Measurements from ENCODE around the gene DPYD.

DPYD gene

DNA sequence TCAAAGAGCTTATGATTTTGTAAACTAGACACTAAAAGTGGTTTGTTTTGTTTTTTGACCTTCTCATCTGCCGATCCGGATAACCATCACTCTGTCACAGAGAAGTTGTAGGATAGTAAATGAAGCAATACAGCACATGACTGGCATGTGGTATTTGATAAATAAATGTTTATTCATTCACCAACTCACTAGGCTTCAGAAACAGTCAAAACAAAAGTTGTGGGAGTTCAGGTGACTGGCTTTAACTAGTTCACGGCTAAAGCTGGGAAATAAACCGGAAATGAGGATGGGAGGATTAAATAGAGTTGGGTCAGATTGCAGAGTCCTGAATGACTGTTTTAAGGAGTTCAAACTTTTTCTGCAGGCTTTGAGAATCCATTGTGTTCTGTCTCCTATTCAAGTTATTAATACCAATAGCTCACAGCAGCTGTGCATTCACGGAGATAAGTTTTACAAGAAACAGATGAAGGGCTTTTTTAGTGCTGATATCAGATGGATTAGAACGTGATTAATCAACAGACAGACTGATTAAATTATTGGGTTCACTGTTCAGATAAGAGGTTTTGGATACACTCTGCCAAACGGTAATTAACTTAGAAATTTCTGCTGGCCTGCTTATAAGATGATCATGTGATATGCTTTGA lies 463.3 kb downstream of the DPYD start:
- DNase-seq (ENCODE audit: low read depth in 2 of 3, low spot score in 1 of 3), result no peak

DNA sequence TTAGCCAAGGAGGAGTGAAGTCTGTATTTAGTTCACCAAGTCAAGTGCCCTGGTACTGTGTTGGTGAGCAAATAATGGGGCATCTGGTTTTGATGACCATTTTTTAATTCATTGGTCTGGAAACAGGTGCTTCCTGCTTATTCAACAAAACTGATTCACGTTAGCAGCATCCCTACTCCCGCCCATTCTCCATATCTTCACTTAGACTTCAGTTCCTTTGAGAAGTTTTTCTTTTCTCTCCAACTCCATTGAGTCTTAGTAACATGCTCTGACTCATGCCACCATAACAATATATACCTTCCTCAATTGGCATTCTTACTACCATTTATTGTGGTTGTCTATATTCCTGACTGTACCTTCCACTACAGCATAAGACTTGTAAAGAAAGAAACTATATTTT lies 468.9 kb downstream of the DPYD start:
- DNase-seq (ENCODE audit: low read depth in 2 of 3, low spot score in 1 of 3), result no peak

- DNase-seq (ENCODE audit: low read depth in 2 of 3, low spot score in 1 of 3), result no peak
Measured at GRCh38 chr1:97451046-97451826, 469.6 kb downstream of the DPYD start.

GRCh38 chr1:97441966-97442365 lies 478.9 kb downstream of the DPYD start:
- no peak for DNase-seq (ENCODE audit: low read depth in 2 of 3, low spot score in 1 of 3)

- no peak for DNase-seq (ENCODE audit: low read depth in 2 of 3, low spot score in 1 of 3)
Measured at GRCh38 chr1:97433824-97434177, 487.0 kb downstream of the DPYD start.

DNA sequence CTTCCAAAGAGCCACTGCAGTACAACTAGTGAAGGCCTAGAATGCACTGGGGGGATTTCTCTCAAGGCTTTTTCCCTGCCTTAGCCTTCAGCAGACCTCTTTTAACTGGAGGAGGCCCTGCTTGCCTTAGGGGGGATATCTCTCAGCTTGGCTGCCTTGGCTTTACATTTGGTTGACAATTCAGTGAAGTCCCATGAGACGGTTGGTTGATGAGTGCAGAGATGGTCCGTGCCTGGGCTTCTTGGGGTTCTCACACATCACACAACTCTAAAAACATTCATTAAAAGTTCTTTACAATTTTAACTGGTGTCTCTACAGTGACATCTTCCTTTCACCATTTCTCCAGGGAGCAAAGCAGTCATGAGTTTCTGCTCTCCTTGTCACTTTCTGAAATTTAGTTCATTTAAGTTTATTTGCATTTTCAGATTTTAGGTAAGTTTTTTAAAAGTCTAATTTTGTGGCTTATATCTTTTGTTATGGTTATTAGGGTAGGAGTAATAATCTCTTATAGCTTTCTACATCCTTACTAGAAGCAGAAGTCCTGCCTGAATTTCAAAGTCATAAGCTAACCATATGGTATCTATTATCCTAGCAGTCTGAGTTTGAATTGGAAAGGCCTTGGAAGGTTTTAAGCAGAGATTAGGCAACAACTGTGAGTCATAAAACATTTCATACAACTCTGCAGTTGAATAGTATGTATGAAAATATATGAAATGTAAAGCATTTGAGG lies 487.6 kb downstream of the DPYD start:
- DNase-seq (ENCODE audit: low read depth in 2 of 3, low spot score in 1 of 3), result no peak

- no peak for DNase-seq (ENCODE audit: low read depth in 2 of 3, low spot score in 1 of 3)
Measured at GRCh38 chr1:97427371-97427770, 493.5 kb downstream of the DPYD start.

DNA sequence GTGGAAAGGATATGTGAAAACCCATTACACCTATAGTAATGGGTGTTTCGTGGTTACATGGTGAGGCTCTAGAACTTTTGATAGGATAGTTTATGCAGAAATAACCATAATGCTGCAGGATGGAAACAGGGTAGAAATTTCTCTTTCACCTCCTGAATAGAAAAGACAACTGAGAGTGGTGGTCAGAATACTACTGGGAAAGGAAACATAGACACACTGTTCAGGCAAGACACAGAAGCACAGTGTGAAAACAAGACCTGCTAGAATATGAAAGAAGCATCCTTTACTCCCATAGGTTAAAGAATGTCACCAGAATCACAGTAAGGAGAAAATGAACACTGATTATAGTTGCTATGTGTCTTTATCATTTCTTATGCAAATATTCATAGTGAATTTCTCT lies 496.6 kb downstream of the DPYD start:
- no peak for DNase-seq (ENCODE audit: low read depth in 2 of 3, low spot score in 1 of 3)

- no peak for DNase-seq (ENCODE audit: low read depth in 2 of 3, low spot score in 1 of 3)
Measured at GRCh38 chr1:97423403-97423802, 497.4 kb downstream of the DPYD start.

- no peak for DNase-seq (ENCODE audit: low read depth in 2 of 3, low spot score in 1 of 3)
Measured at GRCh38 chr1:97417661-97418060, 503.2 kb downstream of the DPYD start.

- no peak for DNase-seq (ENCODE audit: low read depth in 2 of 3, low spot score in 1 of 3)
Measured at GRCh38 chr1:97414682-97415312, 506.0 kb downstream of the DPYD start.

DNA sequence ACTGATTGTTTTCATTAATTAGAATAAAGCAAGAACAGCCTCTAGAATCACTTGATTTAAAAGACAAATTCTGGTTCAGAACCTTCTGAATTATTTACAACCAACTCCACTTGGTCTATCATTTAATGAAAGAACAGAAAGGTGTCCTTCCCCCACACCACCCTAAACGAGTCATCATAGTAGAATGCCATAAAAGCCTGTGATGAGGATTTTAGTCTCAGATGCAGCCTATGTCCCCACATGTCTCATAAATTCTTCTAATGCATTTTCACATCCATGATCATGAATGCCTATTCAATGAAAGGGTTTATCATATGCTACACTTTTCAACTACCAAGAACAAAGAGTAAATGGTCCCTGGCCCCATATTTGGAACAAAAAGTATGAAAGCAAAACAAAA lies 508.1 kb downstream of the DPYD start:
- DNase-seq (ENCODE audit: low read depth in 2 of 3, low spot score in 1 of 3), result no peak

DNA sequence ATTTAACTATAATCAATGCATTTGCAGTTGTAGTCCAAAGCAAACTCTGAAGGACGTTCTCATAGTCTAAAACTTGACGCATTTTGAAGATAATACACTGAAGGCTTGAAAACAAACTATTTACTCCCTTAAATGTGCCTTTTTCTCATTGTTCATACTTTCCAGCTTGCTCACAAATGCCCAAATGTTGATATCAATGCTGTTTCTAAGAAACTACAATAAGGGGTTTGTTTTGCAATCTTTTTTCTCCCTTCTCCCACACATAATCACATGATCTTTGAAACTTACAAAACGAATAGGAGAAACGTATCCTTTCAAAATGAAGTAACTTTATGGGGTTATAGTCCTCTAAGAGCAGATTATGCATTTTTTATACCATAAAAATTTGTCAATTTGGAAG lies 508.7 kb downstream of the DPYD start:
- DNase-seq (ENCODE audit: low read depth in 2 of 3, low spot score in 1 of 3), result no peak

- no peak for DNase-seq (ENCODE audit: low read depth in 2 of 3, low spot score in 1 of 3)
Measured at GRCh38 chr1:97396463-97396862, 524.4 kb downstream of the DPYD start.

- no peak for DNase-seq (ENCODE audit: low read depth in 2 of 3, low spot score in 1 of 3)
Measured at GRCh38 chr1:97392701-97393100, 528.1 kb downstream of the DPYD start.

DNA sequence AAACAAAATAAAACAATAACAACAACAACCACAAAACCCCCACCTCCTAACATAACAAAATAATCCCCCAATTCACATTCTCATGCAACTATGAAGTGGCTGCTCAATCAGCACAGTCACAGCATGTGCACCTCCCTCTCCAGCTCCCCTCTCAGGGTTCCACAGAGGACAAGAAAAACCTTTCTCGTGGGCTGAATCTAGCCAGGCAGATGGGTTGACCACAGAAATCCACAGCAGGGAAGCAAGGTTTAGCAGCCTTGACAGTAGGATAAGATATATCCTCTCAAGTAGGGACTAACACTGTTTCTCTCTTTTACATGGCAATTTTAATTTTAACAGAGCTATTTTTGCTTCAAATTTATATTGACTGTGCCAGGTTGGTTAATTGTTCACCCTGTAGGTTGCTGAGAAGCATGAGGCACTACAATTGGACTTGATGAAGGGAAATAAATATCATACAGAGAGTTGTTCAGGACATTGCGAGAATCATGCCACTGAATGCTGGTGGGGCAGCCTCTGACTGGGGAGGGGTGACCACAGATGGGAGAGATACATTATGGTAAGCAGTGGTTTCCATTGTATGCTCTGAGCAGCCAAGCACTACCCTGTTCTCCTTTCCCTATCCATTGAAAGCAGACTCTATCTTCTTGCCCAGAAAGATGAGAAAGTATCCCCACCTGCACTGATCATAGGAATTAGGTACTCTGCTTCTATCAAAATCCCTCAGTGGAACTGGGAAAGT lies 535.1 kb downstream of the DPYD start:
- DNase-seq (ENCODE audit: low read depth in 2 of 3, low spot score in 1 of 3), result no peak

GRCh38 chr1:97384294-97384968 lies 536.4 kb downstream of the DPYD start:
- DNase-seq (ENCODE audit: low read depth in 2 of 3, low spot score in 1 of 3), result no peak

DNA sequence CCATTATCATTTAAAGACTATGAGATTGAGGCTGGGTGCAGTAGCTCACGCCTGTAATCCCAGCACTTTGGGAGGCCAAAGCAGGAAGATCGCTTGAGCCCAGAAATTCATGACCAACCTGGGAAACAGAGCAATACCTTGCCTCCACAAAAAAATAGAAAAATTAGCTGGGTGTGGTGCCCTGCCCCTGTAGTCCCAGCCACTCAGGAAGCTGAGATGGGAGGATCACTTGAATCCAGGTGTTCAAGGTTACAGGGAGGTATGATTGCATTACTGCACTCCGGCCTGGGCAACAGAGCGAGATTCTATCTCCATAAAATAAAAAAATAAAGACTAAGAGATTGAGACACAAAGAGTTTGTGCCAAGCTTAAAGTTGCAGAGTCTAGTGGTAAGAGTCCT lies 537.0 kb downstream of the DPYD start:
- DNase-seq (ENCODE audit: low read depth in 2 of 3, low spot score in 1 of 3), result no peak

DNA sequence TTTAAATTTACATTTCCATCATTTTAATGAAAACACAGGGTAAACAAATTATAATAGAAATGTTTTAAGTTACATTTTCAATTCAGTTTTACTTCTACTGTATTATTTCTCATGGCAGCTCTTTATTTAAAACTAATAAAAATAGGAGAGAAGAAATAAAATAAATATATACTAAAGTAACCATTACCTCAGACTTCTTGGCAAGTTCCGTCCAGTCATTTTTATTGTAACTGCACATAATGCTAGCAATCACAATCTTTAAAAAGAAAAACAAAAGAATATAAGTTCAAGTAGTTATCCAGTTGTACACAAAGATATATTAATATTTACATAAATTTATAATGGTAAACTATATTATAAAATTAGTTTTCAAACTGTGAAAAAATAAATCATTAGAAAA lies 538.6 kb downstream of the DPYD start:
- no peak for DNase-seq (ENCODE audit: low read depth in 2 of 3, low spot score in 1 of 3)

DNA sequence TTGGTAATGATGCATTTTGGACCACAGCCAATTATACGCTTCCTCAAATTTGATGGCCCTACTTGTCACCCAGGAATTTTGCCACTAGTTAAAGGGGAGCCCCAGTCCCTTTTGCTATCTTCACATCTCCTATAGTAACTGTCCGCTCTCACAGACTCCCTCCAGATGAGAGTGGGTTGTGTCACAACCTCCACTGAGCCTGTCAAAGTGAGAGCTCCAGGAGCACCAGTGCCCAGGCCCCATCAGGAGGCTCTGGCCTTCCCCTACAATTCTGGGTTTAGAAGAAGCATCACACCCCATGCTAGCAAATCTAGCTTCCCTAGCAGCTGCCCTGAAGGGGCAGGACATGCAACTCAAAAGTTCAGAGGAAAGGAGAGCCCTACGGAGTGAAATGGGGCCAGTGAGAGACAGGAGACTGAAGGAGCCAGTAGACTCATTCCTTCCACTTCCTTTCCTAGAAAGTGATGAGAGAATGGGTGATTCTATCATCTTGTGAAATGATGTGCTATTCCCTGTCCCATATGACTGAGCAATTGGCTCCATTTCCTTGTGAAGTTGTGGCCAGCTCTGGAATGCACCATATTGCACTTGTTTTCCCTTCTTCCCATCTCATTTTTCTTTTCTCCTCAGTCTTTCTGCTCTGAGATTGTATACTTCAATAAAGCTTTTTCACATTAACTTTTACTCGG lies 541.3 kb downstream of the DPYD start:
- DNase-seq (ENCODE audit: low read depth in 2 of 3, low spot score in 1 of 3), result no peak

All from stimulated activated CD4-positive, alpha-beta T cell treated with anti-CD3 and anti-CD28 coated beads, Interleukin-12 subunit alpha, Interleukin-12 subunit beta, amount 100 ng/mL, for 48 hours (primary cell).